Upper lobe of left lung (tissue), 6 donors: ENCODE measurements around the gene HEATR3. TPM values are rescaled to one million over a fixed set of nuclear protein-coding genes. Genes with fewer than 3 reads are reported as not detected.
A peak's percentile ranks its signal among the peaks of the same experiment; 100 is the strongest.

Source experiments
- ATAC-seq, 2 donors: fragments of 200-7000 bp; cut with Tn5 transposase; one replicate each; pipeline ENCODE4 v1.9.1; 2022; ENCODE audit warnings: mild to moderate bottlenecking in 2 of 2, moderate library complexity in 2 of 2; ENCODE audit not compliant: low FRiP score in 2 of 2
- DNase-seq, 2 donors: peaks; one replicate each; pipeline ENCODE4 v3.0.0-alpha.2; 2019 to 2020
- H3K27ac ChIP-seq, 4 donors: fragments of 200-600 bp; sonication (generic); one replicate each; pipeline ENCODE4 v1.5.1; 2016 to 2019
- H3K27me3 ChIP-seq, 4 donors: fragments of 200-600 bp; sonication (generic); one replicate each; pipeline ENCODE4 v1.5.1; 2017 to 2019
- H3K36me3 ChIP-seq, 4 donors: fragments of 200-600 bp; sonication (generic); one replicate each; pipeline ENCODE4 v1.5.1; 2016 to 2019
- H3K4me1 ChIP-seq, 4 donors: fragments of 200-600 bp; sonication (generic); one replicate each; pipeline ENCODE4 v1.5.1; 2018 to 2019
- H3K4me3 ChIP-seq, 4 donors: fragments of 200-600 bp; sonication (generic); one replicate each; pipeline ENCODE4 v1.5.1; 2017 to 2019; ENCODE audit warnings: mild to moderate bottlenecking in 2 of 4, moderate library complexity in 1 of 4
- H3K9me3 ChIP-seq, 4 donors: fragments of 200-600 bp; sonication (generic); one replicate each; pipeline ENCODE4 v1.5.1; 2018 to 2019
- EP300 ChIP-seq, 4 donors: sonication (generic); formaldehyde crosslinking; IDR thresholded peaks; one replicate each; pipeline ENCODE4 v1.5.1; 2017; ENCODE audit warnings: antibody characterized with exemption in 4 of 4, control low read depth in 2 of 4
- POLR2A ChIP-seq, 4 donors: fragments of 450-650 bp; IDR thresholded peaks; one replicate each; pipeline ENCODE4 v1.5.1; 2016 to 2017; ENCODE audit warnings: antibody characterized with exemption in 4 of 4, mild to moderate bottlenecking in 2 of 4
- POLR2AphosphoS5 ChIP-seq, 2 donors: sonication (generic); formaldehyde crosslinking; IDR thresholded peaks; one replicate each; pipeline ENCODE4 v1.5.1; 2017; ENCODE audit warnings: antibody characterized with exemption in 2 of 2
- WGBS, 2 donors: methylation state at CpG; one replicate each; pipeline ENCODE4 v1.1.5; 2017 to 2018; 5-methylcytosine and 5-hydroxymethylcytosine counted together
- total RNA-seq, 6 donors: library from RNA; depleted of rRNA in 4 of 6; stranded (reverse); fragments of >200 nt in 4 of 6; gene quantifications; one replicate each; pipeline versions ENCODE4 v1.1.0 to v1.2.1, GENCODE V29; 2016 to 2021
- TF ChIP-seq, protein P1 (sequence below), 6 experiments: fragments of 450-650 bp in 4 of 6; fragments of 200-600 bp in 2 of 6; sonication (generic) in 2 of 6; IDR thresholded peaks; one replicate each; pipeline ENCODE4 v1.5.1; 2016 to 2019; ENCODE audit warnings: antibody characterized with exemption in 6 of 6
- donor health status: DM: no; HTN: no; CAD: no; lungs with moderate emphysema.
- donor health status: DM: no; HTN: yes; CAD: no; lungs with severe emphysema.

HEATR3 gene
- total RNA-seq, 6 donors from 2014 or later: 15.0 to 59.7 (median 25.1) TPM

GRCh38 chr16:50067290-50067853, 1.6 kb downstream of the HEATR3 start:
- Histone ChIP-seq H3K4me3 (peak overlapping the region in 1 of 4 donors; percentile 90), H3K27me3 (no peaks in the 10 kb centered on the region), H3K4me1 (peaks cover 21 to 27% (median 23%) of the 10 kb centered on the region in 4 donors), H3K36me3 (peaks cover 0 to 21% (median 15%) of the 10 kb centered on the region in 4 donors), H3K9me3 (no peaks in the 10 kb centered on the region), H3K27ac (peak overlapping the region in 1 of 4 donors; percentile 23)
- TF ChIP-seq POLR2AphosphoS5 (IDR thresholded peaks at IDR 0.05): no peak
- no peak for TF ChIP-seq POLR2A (IDR thresholded peaks at IDR 0.05)
- no peak for TF ChIP-seq EP300 (IDR thresholded peaks at IDR 0.05)
- TF ChIP-seq, protein P1, sequence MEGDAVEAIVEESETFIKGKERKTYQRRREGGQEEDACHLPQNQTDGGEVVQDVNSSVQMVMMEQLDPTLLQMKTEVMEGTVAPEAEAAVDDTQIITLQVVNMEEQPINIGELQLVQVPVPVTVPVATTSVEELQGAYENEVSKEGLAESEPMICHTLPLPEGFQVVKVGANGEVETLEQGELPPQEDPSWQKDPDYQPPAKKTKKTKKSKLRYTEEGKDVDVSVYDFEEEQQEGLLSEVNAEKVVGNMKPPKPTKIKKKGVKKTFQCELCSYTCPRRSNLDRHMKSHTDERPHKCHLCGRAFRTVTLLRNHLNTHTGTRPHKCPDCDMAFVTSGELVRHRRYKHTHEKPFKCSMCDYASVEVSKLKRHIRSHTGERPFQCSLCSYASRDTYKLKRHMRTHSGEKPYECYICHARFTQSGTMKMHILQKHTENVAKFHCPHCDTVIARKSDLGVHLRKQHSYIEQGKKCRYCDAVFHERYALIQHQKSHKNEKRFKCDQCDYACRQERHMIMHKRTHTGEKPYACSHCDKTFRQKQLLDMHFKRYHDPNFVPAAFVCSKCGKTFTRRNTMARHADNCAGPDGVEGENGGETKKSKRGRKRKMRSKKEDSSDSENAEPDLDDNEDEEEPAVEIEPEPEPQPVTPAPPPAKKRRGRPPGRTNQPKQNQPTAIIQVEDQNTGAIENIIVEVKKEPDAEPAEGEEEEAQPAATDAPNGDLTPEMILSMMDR (IDR thresholded peaks at IDR 0.05): peak in 4 of 6 experiments; percentile 14 to 29 (median 24)
- WGBS, 2 donors: 33 to 35% methylated on average over 3 of the region's 3 CpGs
- ATAC-seq: no peak
- no peak for DNase-seq

- no peaks in the 10 kb centered on the region for H3K27me3 ChIP-seq
- TF ChIP-seq, protein P1 (IDR thresholded peaks at IDR 0.05): no peak
- no peak for TF ChIP-seq POLR2A (IDR thresholded peaks at IDR 0.05)
- no peak for TF ChIP-seq POLR2AphosphoS5 (IDR thresholded peaks at IDR 0.05)
- TF ChIP-seq EP300 (IDR thresholded peaks at IDR 0.05): no peak
- peaks cover 21 to 27% (median 23%) of the 10 kb centered on the region in 4 donors for H3K4me1 ChIP-seq
- 71 to 75% methylated on average over 4 of the region's 4 CpGs for WGBS, 2 donors
- H3K9me3 ChIP-seq: no peaks in the 10 kb centered on the region
- DNase-seq (no peak), ATAC-seq (no peak)
- H3K4me3 ChIP-seq: no peak overlapping the region
- no peak overlapping the region for H3K27ac ChIP-seq
- peaks cover 0 to 21% (median 17%) of the 10 kb centered on the region in 4 donors for H3K36me3 ChIP-seq
Measured at GRCh38 chr16:50068550-50068949, 2.8 kb downstream of the HEATR3 start.

DNA sequence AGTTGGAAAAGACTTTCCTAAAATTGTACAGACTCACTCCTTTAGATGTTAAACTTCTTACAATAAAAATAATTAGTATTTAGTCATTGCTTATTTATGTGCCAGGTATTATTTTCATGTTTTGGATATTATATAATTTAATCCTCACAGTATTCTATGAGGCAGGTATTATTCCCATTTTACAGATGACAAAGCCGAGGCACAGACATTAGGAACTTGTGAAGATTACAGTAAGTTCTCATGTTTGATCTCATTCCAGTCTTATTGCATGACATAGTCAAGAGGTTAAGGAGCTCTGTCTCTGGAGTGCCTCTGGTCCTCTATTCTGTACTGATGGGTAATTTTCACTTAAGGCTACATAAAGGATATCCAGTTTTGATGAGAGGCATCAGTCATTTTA, 3.3 kb downstream of the HEATR3 start:
- 93 to 97% methylated on average over 1 of the region's 1 CpG for WGBS, 2 donors
- no peak overlapping the region for H3K27ac ChIP-seq

GRCh38 chr16:50071075-50071671, 5.4 kb downstream of the HEATR3 start:
- peaks cover 0 to 31% (median 25%) of the 10 kb centered on the region in 4 donors for H3K36me3 ChIP-seq
- no peak overlapping the region for H3K4me3 ChIP-seq
- no peak for DNase-seq
- H3K27me3 ChIP-seq: no peaks in the 10 kb centered on the region
- H3K4me1 ChIP-seq: peaks cover 20 to 23% (median 22%) of the 10 kb centered on the region in 4 donors
- H3K27ac ChIP-seq: no peak overlapping the region
- no peaks in the 10 kb centered on the region for H3K9me3 ChIP-seq
- WGBS, 2 donors: 79 to 83% methylated on average over 2 of the region's 2 CpGs
- no peak for ATAC-seq
- TF ChIP-seq, protein P1 (IDR thresholded peaks at IDR 0.05): no peak
- TF ChIP-seq POLR2AphosphoS5 (IDR thresholded peaks at IDR 0.05) (no peak), POLR2A (IDR thresholded peaks at IDR 0.05) (no peak), EP300 (IDR thresholded peaks at IDR 0.05) (no peak)

More for the DNA sequence above, 3.3 kb downstream of the HEATR3 start:
- ATAC-seq (no peak), DNase-seq (no peak)
- Histone ChIP-seq H3K36me3 (peaks cover 0 to 21% (median 17%) of the 10 kb centered on the region in 4 donors), H3K9me3 (no peaks in the 10 kb centered on the region), H3K4me3 (no peak overlapping the region), H3K4me1 (peaks cover 21 to 27% (median 23%) of the 10 kb centered on the region in 4 donors), H3K27me3 (no peaks in the 10 kb centered on the region)
- TF ChIP-seq EP300 (IDR thresholded peaks at IDR 0.05) (no peak), POLR2A (IDR thresholded peaks at IDR 0.05) (no peak)

GRCh38 chr16:50072730-50073129, 7.0 kb downstream of the HEATR3 start:
- ATAC-seq (no peak), DNase-seq (no peak)
- TF ChIP-seq POLR2A (IDR thresholded peaks at IDR 0.05) (no peak), EP300 (IDR thresholded peaks at IDR 0.05) (no peak), POLR2AphosphoS5 (IDR thresholded peaks at IDR 0.05) (no peak)
- TF ChIP-seq, protein P1 (IDR thresholded peaks at IDR 0.05): no peak
- peaks cover 7 to 10% (median 9%) of the 10 kb centered on the region in 4 donors for H3K4me1 ChIP-seq
- H3K36me3 ChIP-seq: peaks cover 0 to 43% (median 30%) of the 10 kb centered on the region in 4 donors
- no peaks in the 10 kb centered on the region for H3K9me3 ChIP-seq
- no peak overlapping the region for H3K4me3 ChIP-seq
- WGBS, 2 donors: 89 to 94% methylated on average over 5 of the region's 5 CpGs
- no peaks in the 10 kb centered on the region for H3K27me3 ChIP-seq
- H3K27ac ChIP-seq: no peak overlapping the region
